Mammary epithelial cell (primary cell): Measurements from ENCODE around the gene PDE7B.

Experiments used
- EZH2 ChIP-seq: IDR thresholded peaks from 2 replicates; pipeline ENCODE4 v1.6.1; 2012; ENCODE audit warnings: low read length, inconsistent platforms, borderline replicate concordance
- TF ChIP-seq, protein P1 (sequence below), 2 donors: IDR thresholded peaks in 1 of 2; conservative IDR thresholded peaks in 1 of 2; 2 replicates each; pipeline ENCODE4 v1.5.1; 2011 to 2012; ENCODE audit warnings: inconsistent platforms in 2 of 2, low read length in 2 of 2, mild to moderate bottlenecking in 2 of 2, control low read depth in 1 of 2, low read depth in 1 of 2; ENCODE audit not compliant: insufficient read depth in 1 of 2; ENCODE audit errors: extremely low read depth in 1 of 2

DNA sequence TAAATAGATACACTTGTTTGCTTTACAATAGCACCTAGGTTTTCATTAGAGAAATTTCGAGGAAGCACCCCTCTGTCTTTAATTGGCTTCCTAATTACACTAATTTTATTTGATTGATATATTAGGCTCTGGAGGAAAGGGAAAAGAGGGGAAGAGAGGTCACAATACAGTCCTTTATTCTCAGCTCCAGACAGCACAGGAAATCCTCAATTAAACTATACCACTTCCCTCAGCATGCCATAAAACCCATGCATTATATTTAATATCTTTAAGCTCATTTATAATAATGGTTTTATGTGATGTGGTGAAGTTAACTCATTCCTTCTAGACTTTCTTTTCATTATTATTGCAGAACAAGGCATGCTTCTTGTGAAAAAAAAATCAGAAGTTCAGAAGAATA, 17.7 kb upstream of the PDE7B start:
- TF ChIP-seq, protein P1, sequence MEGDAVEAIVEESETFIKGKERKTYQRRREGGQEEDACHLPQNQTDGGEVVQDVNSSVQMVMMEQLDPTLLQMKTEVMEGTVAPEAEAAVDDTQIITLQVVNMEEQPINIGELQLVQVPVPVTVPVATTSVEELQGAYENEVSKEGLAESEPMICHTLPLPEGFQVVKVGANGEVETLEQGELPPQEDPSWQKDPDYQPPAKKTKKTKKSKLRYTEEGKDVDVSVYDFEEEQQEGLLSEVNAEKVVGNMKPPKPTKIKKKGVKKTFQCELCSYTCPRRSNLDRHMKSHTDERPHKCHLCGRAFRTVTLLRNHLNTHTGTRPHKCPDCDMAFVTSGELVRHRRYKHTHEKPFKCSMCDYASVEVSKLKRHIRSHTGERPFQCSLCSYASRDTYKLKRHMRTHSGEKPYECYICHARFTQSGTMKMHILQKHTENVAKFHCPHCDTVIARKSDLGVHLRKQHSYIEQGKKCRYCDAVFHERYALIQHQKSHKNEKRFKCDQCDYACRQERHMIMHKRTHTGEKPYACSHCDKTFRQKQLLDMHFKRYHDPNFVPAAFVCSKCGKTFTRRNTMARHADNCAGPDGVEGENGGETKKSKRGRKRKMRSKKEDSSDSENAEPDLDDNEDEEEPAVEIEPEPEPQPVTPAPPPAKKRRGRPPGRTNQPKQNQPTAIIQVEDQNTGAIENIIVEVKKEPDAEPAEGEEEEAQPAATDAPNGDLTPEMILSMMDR (conservative IDR thresholded peaks at IDR 0.05 in 1 of 2, IDR thresholded peaks at IDR 0.05 in 1 of 2; ENCODE audit: extremely low read depth in 1 of 2, insufficient read depth in 1 of 2, low read depth in 1 of 2, low read length in 2 of 2): no peak
- TF ChIP-seq EZH2: no peak
